MM.1S (cell line): ENCODE data around the gene HS2ST1.
"Not testable (repeated sequence)": the region's sequence is repeated elsewhere in the genome, so short reads cannot be mapped to it uniquely, and the experiment has no call there.

Experiments used
- DNase-seq: peaks from one replicate; pipeline ENCODE4 v3.0.0-alpha.2; 2015
- H2AFZ ChIP-seq: fragments of 300-600 bp; sonication (generic); 2 replicates; pipeline ENCODE4 v1.6.0; 2016; ENCODE audit warnings: antibody characterized with exemption, low read length
- H3F3A ChIP-seq: fragments of 300-600 bp; sonication (generic); 2 replicates; pipeline ENCODE4 v1.6.1; 2016; ENCODE audit warnings: mild to moderate bottlenecking, antibody characterized with exemption, low read length, moderate library complexity, mixed read lengths; ENCODE audit not compliant: insufficient read depth
- H3K27ac ChIP-seq: fragments of 300-600 bp; sonication (generic); 2 replicates; pipeline ENCODE4 v1.5.1; 2016; ENCODE audit warnings: mild to moderate bottlenecking, low read length
- H3K27me3 ChIP-seq: fragments of 300-600 bp; sonication (generic); replicated peaks from 2 replicates; pipeline ENCODE4 v1.6.0; 2016; ENCODE audit warnings: low read length; ENCODE audit not compliant: insufficient read depth
- H3K36me3 ChIP-seq: fragments of 300-600 bp; sonication (generic); replicated peaks from 2 replicates; pipeline ENCODE4 v1.6.1; 2016; ENCODE audit warnings: mild to moderate bottlenecking, low read length, mixed read lengths; ENCODE audit not compliant: insufficient read depth
- H3K4me1 ChIP-seq: fragments of 300-600 bp; sonication (generic); 2 replicates; pipeline ENCODE4 v1.6.1; 2016; ENCODE audit warnings: low read length, mixed read lengths
- H3K4me2 ChIP-seq: fragments of 300-600 bp; sonication (generic); 2 replicates; pipeline ENCODE4 v1.6.0; 2016; ENCODE audit warnings: low read depth, low read length
- H3K4me3 ChIP-seq: fragments of 300-600 bp; sonication (generic); 2 replicates; pipeline ENCODE4 v1.5.1; 2016; ENCODE audit warnings: low read length, mixed read lengths
- H3K79me2 ChIP-seq: fragments of 300-600 bp; sonication (generic); 2 replicates; pipeline ENCODE4 v1.6.1; 2016; ENCODE audit warnings: mixed run types, low read length, mixed read lengths
- H3K9ac ChIP-seq: fragments of 300-600 bp; sonication (generic); 2 replicates; pipeline ENCODE4 v1.6.1; 2016; ENCODE audit warnings: low read length, mixed read lengths
- H3K9me2 ChIP-seq: fragments of 300-600 bp; sonication (generic); replicated peaks from 2 replicates; pipeline ENCODE4 v1.6.1; 2016; ENCODE audit warnings: mild to moderate bottlenecking, low read length, mixed read lengths; ENCODE audit not compliant: insufficient read depth
- H3K9me3 ChIP-seq: fragments of 300-600 bp; sonication (generic); replicated peaks from 2 replicates; pipeline ENCODE4 v1.6.1; 2016; ENCODE audit warnings: mild to moderate bottlenecking, low read length, mixed read lengths; ENCODE audit not compliant: insufficient read depth
- H4K20me1 ChIP-seq: fragments of 300-600 bp; sonication (generic); 2 replicates; pipeline ENCODE4 v1.6.1; 2016; ENCODE audit warnings: mild to moderate bottlenecking, low read length, moderate library complexity, mixed read lengths; ENCODE audit not compliant: insufficient read depth
- EZH2 ChIP-seq: fragments of 300-600 bp; sonication (generic); optimal IDR thresholded peaks from 2 replicates; pipeline ENCODE3; 2017; ENCODE audit warnings: low read depth, mild to moderate bottlenecking, antibody characterized with exemption, low read length, mixed read lengths
- EZH2phosphoT487 ChIP-seq: fragments of 300-600 bp; sonication (generic); IDR thresholded peaks from 2 replicates; pipeline ENCODE4 v1.6.1; 2018; ENCODE audit warnings: antibody characterized with exemption, low read length
- TF ChIP-seq, protein P1 (sequence below): fragments of 300-600 bp; sonication (generic); IDR thresholded peaks from 2 replicates; pipeline ENCODE4 v1.5.1; 2016; ENCODE audit warnings: antibody characterized with exemption, low read length, mixed read lengths

The HS2ST1 gene

DNA sequence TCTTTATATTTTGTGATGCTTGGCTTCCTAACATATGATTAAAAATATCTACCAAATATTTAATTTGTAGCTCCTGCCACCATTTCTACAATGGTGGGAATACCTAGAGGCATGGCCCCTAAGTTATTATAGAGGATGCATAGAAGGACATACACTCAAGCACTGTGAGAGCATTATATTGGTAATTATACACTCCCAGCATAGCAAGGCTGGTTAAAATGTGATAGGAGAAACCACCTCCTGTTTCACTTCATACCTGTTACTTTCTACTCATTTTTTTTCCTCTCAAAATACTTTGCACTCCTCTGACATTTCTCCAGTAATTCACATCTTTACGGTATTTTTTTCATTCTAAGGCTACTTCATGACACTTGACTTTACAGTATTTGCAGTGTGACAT lies 92.9 kb downstream of the HS2ST1 start:
- Histone ChIP-seq H3K79me2 (no peaks in the 10 kb centered on the region), H3K27me3 (no peaks in the 10 kb centered on the region), H4K20me1 (no peaks in the 10 kb centered on the region), H3K36me3 (no peaks in the 10 kb centered on the region), H3F3A (no peaks in the 10 kb centered on the region), H3K9ac (no peak overlapping the region), H3K27ac (no peak overlapping the region), H3K4me1 (no peaks in the 10 kb centered on the region), H3K4me2 (no peak overlapping the region), H3K4me3 (no peak overlapping the region), H2AFZ (no peak overlapping the region), H3K9me2 (no peaks in the 10 kb centered on the region), H3K9me3 (no peaks in the 10 kb centered on the region)
- DNase-seq: no peak
- TF ChIP-seq, protein P1, sequence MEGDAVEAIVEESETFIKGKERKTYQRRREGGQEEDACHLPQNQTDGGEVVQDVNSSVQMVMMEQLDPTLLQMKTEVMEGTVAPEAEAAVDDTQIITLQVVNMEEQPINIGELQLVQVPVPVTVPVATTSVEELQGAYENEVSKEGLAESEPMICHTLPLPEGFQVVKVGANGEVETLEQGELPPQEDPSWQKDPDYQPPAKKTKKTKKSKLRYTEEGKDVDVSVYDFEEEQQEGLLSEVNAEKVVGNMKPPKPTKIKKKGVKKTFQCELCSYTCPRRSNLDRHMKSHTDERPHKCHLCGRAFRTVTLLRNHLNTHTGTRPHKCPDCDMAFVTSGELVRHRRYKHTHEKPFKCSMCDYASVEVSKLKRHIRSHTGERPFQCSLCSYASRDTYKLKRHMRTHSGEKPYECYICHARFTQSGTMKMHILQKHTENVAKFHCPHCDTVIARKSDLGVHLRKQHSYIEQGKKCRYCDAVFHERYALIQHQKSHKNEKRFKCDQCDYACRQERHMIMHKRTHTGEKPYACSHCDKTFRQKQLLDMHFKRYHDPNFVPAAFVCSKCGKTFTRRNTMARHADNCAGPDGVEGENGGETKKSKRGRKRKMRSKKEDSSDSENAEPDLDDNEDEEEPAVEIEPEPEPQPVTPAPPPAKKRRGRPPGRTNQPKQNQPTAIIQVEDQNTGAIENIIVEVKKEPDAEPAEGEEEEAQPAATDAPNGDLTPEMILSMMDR: no peak
- TF ChIP-seq EZH2 (no peak), EZH2phosphoT487 (no peak)

DNA sequence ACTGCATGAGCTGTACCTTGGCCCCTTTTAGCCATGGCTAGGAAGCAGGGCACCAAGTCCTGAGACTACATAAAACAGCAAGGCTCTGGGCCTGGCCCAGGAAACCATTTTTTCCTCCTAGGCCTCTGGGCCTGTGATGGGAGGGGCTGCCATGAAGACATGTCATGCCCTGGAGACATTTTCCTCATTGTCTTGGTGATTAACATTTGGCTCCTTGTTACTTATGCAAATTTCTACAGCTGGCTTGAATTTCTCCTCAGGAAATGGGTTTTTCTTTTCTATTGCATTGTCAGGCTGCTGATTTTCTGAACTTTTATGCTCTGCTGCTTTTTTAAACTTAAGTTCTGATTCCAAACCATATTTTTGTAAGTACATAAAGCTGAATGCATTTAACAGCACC lies 99.0 kb downstream of the HS2ST1 start:
- not testable (repeated sequence) for H3K27ac ChIP-seq, H3K4me3 ChIP-seq, H3K9ac ChIP-seq, H3K36me3 ChIP-seq, H3K27me3 ChIP-seq, H3K79me2 ChIP-seq, H3K9me3 ChIP-seq, H2AFZ ChIP-seq, DNase-seq, H3K4me2 ChIP-seq, H3K4me1 ChIP-seq, H3K9me2 ChIP-seq, H3F3A ChIP-seq, H4K20me1 ChIP-seq

DNA sequence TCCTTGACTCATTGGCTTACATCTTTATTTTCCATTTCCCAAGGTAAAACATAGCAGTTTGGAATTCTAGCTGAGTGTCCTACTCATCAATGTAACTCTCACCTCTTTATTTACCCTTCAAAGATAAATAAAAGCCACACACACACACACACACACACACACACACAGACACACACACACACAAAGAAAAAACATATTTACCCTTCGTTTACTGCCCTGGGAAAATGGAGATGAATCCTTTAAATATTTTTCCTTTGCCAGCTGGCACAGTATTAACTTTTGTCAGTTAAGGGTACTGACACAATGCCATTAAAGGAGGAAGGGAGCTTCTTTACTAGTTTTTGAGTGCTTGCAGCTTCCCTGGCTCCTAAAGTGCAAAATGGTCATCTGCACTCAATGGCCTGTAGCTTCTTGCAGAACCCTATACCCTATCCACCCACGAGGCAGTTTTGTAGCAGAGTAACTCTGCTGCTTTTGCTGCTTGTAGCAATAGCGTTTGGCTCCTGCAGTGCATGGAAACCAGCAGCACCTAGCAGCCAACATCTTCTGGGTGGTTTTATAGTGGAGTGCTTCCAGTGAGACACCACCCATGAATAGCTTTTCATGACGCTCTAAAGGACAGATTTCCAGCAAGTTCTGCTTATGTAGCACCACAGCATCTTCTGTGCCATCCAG lies 103.7 kb downstream of the HS2ST1 start:
- TF ChIP-seq EZH2: no peak
- no peak for TF ChIP-seq EZH2phosphoT487
- TF ChIP-seq, protein P1: no peak

DNA sequence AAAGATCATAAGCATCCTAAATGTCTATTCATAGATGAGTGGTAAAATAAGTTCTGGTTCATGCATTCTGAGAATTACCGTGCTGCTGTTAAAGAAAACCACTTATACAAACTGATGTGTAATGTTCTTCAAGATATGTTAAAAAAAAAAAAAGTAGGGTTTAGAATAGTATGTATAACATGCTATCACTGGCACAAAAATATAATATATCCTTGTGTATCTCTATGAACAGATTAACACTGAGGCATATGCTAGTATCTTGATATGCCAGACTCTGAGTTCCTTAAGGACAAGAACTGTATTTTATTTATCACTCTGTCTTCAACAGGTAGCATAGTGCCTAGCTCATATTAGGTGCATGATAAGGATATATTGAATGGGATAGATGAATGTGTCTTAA lies 108.9 kb downstream of the HS2ST1 start:
- Histone ChIP-seq H3K4me3 (no peak overlapping the region), H3F3A (no peaks in the 10 kb centered on the region), H3K4me1 (no peaks in the 10 kb centered on the region), H3K9me3 (no peaks in the 10 kb centered on the region), H3K9ac (no peak overlapping the region), H3K4me2 (no peak overlapping the region), H3K36me3 (no peaks in the 10 kb centered on the region), H3K79me2 (no peaks in the 10 kb centered on the region), H4K20me1 (no peaks in the 10 kb centered on the region), H3K27me3 (no peaks in the 10 kb centered on the region), H3K9me2 (no peaks in the 10 kb centered on the region), H3K27ac (no peak overlapping the region), H2AFZ (no peak overlapping the region)
- no peak for TF ChIP-seq EZH2phosphoT487
- TF ChIP-seq, protein P1: no peak
- TF ChIP-seq EZH2: no peak
- no peak for DNase-seq

More for the DNA sequence above, 103.7 kb downstream of the HS2ST1 start:
- no peaks in the 10 kb centered on the region for H3K27me3 ChIP-seq
- H3K36me3 ChIP-seq: no peaks in the 10 kb centered on the region
- H3K9me3 ChIP-seq: no peaks in the 10 kb centered on the region
- H3K27ac ChIP-seq: no peak overlapping the region
- H3K9ac ChIP-seq: no peak overlapping the region
- no peak overlapping the region for H3K4me2 ChIP-seq
- H4K20me1 ChIP-seq: no peaks in the 10 kb centered on the region
- H2AFZ ChIP-seq: no peak overlapping the region
- no peaks in the 10 kb centered on the region for H3K9me2 ChIP-seq
- no peaks in the 10 kb centered on the region for H3F3A ChIP-seq
- no peak overlapping the region for H3K4me3 ChIP-seq
- DNase-seq: no peak
- no peaks in the 10 kb centered on the region for H3K79me2 ChIP-seq
- H3K4me1 ChIP-seq: no peaks in the 10 kb centered on the region
